HL-60 (cell line): ENCODE measurements around the gene FOXO1.

Experiments
- DNase-seq, 2 experiments: peaks; one replicate each; pipeline ENCODE4 v3.0.0-alpha.2; 2010 to 2020; ENCODE audit warnings: low read depth in 1 of 2, low spot score in 1 of 2
- H3K27ac ChIP-seq: fragments of 250-450 bp; sonication (Bioruptor Pico); replicated peaks from 2 replicates; pipeline ENCODE4 v1.5.1; 2020; ENCODE audit warnings: mild to moderate bottlenecking, moderate library complexity
- H3K27me3 ChIP-seq: fragments of 250-450 bp; sonication (Bioruptor Pico); 2 replicates; pipeline ENCODE4 v1.5.1; 2021; ENCODE audit warnings: mild to moderate bottlenecking, moderate library complexity; ENCODE audit not compliant: insufficient read depth, poor library complexity, severe bottlenecking
- H3K4me3 ChIP-seq: replicated peaks from 2 replicates; pipeline ENCODE4 v1.5.1; 2011; ENCODE audit warnings: mild to moderate bottlenecking, control low read depth, low read length; ENCODE audit not compliant: insufficient read depth
- CTCF ChIP-seq: IDR thresholded peaks from one replicate; pipeline ENCODE4 v1.5.1; 2011; ENCODE audit warnings: low read length, control low read depth, inconsistent platforms; ENCODE audit not compliant: insufficient read depth
- GABPA ChIP-seq: IDR thresholded peaks from 2 replicates; pipeline ENCODE4 v1.6.1; 2012; ENCODE audit warnings: low read depth
- POLR2AphosphoS5 ChIP-seq: IDR thresholded peaks from 2 replicates; pipeline ENCODE4 v1.6.1; 2012; ENCODE audit warnings: low read depth
- SPI1 ChIP-seq: IDR thresholded peaks from 2 replicates; pipeline ENCODE4 v1.6.1; 2012; ENCODE audit warnings: low read depth, mild to moderate bottlenecking, borderline replicate concordance
- TF ChIP-seq, protein P1 (sequence below): IDR thresholded peaks from 2 replicates; pipeline ENCODE4 v1.6.1; 2012; ENCODE audit warnings: low read depth; ENCODE audit not compliant: insufficient replicate concordance

FOXO1 gene

DNA sequence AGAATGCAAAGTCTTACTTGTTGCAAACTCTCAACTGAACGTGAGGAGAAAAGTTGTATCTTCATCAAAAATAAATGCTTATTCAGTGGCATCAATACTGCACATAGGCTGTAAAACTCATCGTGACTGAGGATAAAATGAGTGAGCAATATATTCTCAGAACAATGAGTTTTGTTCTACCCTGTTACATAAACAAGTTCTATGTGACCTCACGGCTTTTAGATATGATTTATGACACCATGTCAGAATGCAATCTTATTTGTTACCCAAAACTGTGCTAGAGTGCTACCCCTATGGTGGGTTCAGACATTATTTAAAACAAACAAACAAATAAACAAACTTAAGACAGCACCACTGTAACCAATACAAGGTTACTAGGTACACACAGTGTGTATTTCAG lies 55.4 kb downstream of the FOXO1 start:
- DNase-seq, result no peak
- Histone ChIP-seq H3K4me3 (no peak overlapping the region), H3K27ac (no peak overlapping the region), H3K27me3 (no peaks in the 10 kb centered on the region)
- no peak for TF ChIP-seq POLR2AphosphoS5
- no peak for TF ChIP-seq CTCF
- TF ChIP-seq GABPA, result no peak
- no peak for TF ChIP-seq SPI1
- TF ChIP-seq, protein P1, sequence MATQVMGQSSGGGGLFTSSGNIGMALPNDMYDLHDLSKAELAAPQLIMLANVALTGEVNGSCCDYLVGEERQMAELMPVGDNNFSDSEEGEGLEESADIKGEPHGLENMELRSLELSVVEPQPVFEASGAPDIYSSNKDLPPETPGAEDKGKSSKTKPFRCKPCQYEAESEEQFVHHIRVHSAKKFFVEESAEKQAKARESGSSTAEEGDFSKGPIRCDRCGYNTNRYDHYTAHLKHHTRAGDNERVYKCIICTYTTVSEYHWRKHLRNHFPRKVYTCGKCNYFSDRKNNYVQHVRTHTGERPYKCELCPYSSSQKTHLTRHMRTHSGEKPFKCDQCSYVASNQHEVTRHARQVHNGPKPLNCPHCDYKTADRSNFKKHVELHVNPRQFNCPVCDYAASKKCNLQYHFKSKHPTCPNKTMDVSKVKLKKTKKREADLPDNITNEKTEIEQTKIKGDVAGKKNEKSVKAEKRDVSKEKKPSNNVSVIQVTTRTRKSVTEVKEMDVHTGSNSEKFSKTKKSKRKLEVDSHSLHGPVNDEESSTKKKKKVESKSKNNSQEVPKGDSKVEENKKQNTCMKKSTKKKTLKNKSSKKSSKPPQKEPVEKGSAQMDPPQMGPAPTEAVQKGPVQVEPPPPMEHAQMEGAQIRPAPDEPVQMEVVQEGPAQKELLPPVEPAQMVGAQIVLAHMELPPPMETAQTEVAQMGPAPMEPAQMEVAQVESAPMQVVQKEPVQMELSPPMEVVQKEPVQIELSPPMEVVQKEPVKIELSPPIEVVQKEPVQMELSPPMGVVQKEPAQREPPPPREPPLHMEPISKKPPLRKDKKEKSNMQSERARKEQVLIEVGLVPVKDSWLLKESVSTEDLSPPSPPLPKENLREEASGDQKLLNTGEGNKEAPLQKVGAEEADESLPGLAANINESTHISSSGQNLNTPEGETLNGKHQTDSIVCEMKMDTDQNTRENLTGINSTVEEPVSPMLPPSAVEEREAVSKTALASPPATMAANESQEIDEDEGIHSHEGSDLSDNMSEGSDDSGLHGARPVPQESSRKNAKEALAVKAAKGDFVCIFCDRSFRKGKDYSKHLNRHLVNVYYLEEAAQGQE, result no peak

- no peak for DNase-seq
- TF ChIP-seq CTCF (no peak), GABPA (no peak), POLR2AphosphoS5 (no peak), SPI1 (no peak)
- TF ChIP-seq, protein P1, result no peak
- no peak overlapping the region for H3K27ac ChIP-seq
- H3K4me3 ChIP-seq, result no peak overlapping the region
- no peaks in the 10 kb centered on the region for H3K27me3 ChIP-seq
Measured at GRCh38 chr13:40609972-40610726, 56.3 kb downstream of the FOXO1 start.

- Histone ChIP-seq H3K4me3 (no peak overlapping the region), H3K27ac (no peak overlapping the region), H3K27me3 (no peaks in the 10 kb centered on the region)
- TF ChIP-seq GABPA (no peak), SPI1 (no peak)
- no peak for DNase-seq
Measured at GRCh38 chr13:40608308-40608707, 58.1 kb downstream of the FOXO1 start.

DNA sequence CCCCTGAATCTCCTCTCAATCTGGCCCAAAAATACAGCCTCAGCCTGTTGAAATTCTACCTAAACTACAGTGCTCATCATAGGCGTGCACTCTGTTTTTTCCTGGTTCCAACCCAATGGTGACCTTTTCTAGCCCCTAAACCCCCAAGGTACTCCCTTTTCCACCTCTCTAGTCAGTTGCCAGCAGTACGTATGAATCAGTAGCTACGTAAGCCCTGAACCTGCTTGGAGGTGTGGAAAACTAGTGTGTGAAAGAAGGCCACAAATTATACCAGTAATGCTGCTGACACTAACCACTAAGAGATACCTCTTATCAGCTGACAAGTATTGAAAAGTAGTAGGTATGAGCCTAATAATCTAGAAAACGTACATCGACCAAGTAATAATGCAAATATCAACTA lies 60.9 kb downstream of the FOXO1 start:
- H3K27me3 ChIP-seq, result peaks cover 12% of the 10 kb centered on the region
- TF ChIP-seq, protein P1, result no peak
- TF ChIP-seq CTCF, result no peak
- no peak for TF ChIP-seq POLR2AphosphoS5
- no peak for TF ChIP-seq SPI1
- no peak for TF ChIP-seq GABPA
- no peak overlapping the region for H3K27ac ChIP-seq
- H3K4me3 ChIP-seq, result no peak overlapping the region
- no peak for DNase-seq
